Hepatocyte (in vitro differentiated cells): ENCODE results near the gene CERS5.

Source experiments
- EZH2 ChIP-seq: fragments of 200-600 bp; sonication (generic); IDR thresholded peaks from 2 replicates; pipeline ENCODE4 v1.6.1; 2016; ENCODE audit warnings: antibody characterized with exemption, mild to moderate bottlenecking, borderline replicate concordance
- TF ChIP-seq, protein P1 (sequence below): fragments of 200-600 bp; sonication (generic); IDR thresholded peaks from 2 replicates; pipeline ENCODE4 v1.5.1; 2016; ENCODE audit warnings: antibody characterized with exemption, mild to moderate bottlenecking; ENCODE audit not compliant: poor library complexity

DNA sequence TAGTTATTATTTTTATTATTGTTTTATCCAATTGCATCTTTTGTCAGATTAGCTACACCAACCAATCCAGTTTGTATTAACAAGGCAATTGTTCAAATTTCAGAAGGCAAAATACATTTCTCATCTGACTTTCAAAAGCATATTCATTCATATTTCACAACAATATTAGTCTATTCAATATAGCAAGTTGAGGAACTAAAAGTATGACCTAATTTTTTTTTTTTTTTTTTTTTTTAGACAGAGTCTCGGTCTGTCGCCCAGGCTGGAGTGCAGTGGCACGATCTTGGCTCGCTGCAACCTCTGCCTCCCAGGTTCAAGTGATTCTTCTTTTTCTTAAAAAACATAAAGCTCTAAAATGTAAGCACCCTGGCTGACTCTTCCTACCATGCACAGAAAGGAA lies 37.9 kb downstream of the CERS5 start:
- TF ChIP-seq, protein P1, sequence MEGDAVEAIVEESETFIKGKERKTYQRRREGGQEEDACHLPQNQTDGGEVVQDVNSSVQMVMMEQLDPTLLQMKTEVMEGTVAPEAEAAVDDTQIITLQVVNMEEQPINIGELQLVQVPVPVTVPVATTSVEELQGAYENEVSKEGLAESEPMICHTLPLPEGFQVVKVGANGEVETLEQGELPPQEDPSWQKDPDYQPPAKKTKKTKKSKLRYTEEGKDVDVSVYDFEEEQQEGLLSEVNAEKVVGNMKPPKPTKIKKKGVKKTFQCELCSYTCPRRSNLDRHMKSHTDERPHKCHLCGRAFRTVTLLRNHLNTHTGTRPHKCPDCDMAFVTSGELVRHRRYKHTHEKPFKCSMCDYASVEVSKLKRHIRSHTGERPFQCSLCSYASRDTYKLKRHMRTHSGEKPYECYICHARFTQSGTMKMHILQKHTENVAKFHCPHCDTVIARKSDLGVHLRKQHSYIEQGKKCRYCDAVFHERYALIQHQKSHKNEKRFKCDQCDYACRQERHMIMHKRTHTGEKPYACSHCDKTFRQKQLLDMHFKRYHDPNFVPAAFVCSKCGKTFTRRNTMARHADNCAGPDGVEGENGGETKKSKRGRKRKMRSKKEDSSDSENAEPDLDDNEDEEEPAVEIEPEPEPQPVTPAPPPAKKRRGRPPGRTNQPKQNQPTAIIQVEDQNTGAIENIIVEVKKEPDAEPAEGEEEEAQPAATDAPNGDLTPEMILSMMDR: no peak
- TF ChIP-seq EZH2: no peak
